Measurements from ENCODE around the gene MTMR1. TPM values are rescaled to one million over a fixed set of nuclear protein-coding genes. Genes with fewer than 3 reads are reported as not detected.
A peak's percentile ranks its signal among the peaks of the same experiment; 100 is the strongest.

Gene MTMR1
- total and polyA plus RNA-seq, 5 donors from 2014 or later = 17.9 to 61.1 (median 27.9) TPM

DNA sequence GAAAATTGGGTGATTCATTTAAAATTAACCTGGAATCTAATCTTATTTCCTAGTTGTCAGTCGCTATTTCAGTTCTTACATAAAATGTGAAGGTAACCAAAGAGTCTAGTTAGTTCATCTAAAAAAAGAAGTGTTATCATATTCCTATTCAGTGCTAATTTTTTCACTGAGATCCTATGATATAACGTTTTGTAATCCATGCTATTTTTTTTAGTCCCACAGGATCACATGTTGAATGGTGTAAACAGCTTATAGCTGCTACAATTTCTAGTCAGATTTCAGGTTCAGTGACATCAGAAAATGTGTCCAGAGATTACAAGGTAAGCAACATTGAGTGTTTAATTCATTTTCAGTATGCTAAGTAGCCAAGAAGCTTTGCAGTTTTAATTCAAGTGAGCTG, 5.8 kb downstream of the MTMR1 start:
- no peak for DNase-seq
- H3K27me3 Mint-ChIP-seq = no peaks in the 10 kb centered on the region
- H3K9me3 ChIP-seq (ENCODE audit: control insufficient read depth in 2 of 2, low read length in 2 of 2) = no peaks in the 10 kb centered on the region
- peaks cover 23% of the 10 kb centered on the region for H3K36me3 ChIP-seq (ENCODE audit: control insufficient read depth, insufficient read depth, low read length)
- H3K27me3 ChIP-seq (ENCODE audit: control insufficient read depth, insufficient read depth, low read length) = no peaks in the 10 kb centered on the region
- no peak overlapping the region for H3K4me3 Mint-ChIP-seq
- H3K27ac Mint-ChIP-seq = no peak overlapping the region
- peaks cover 18 to 74% (median 47%) of the 10 kb centered on the region in 4 donors for H3K4me1 Mint-ChIP-seq
- H3K4me3 ChIP-seq (ENCODE audit: low read depth, low read length) = no peak overlapping the region
- H3K9me3 Mint-ChIP-seq = peaks cover 0 to 1% (median 0%) of the 10 kb centered on the region in 7 donors
- peaks cover 40% of the 10 kb centered on the region for H3K4me1 ChIP-seq (ENCODE audit: control insufficient read depth, insufficient read depth, low read length, poor library complexity, severe bottlenecking)
- no peak overlapping the region for H3K27ac ChIP-seq (ENCODE audit: insufficient read depth, low read length, poor library complexity, severe bottlenecking)
- ATAC-seq (ENCODE audit: low read depth in 2 of 2) = no peak
- H3K36me3 Mint-ChIP-seq = peaks cover 13% of the 10 kb centered on the region

DNA sequence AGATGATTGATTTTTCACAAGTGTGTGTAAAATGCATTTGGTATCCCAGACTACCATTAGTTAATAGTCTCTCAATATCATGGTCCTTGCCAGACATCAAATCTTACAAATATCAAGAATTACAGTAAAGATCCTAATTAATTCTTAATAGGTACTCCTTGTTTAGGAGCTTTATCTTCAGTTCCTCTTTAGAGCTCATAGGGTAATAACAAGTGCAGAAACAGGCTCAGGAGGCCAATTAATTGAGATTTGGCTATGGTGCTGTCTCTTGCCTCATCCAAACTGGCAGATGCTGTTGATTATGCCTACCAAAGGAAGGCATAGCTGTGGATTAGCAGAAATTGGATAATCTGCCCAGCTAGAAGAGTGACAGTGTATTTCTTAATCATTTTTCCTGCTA, 6.9 kb downstream of the MTMR1 start:
- H3K36me3 Mint-ChIP-seq = peaks cover 21% of the 10 kb centered on the region
- H3K9me3 ChIP-seq (ENCODE audit: control insufficient read depth in 2 of 2, low read length in 2 of 2) = no peaks in the 10 kb centered on the region
- H3K4me1 ChIP-seq (ENCODE audit: control insufficient read depth, insufficient read depth, low read length, poor library complexity, severe bottlenecking) = peaks cover 29% of the 10 kb centered on the region
- no peak overlapping the region for H3K27ac Mint-ChIP-seq
- H3K27me3 ChIP-seq (ENCODE audit: control insufficient read depth, insufficient read depth, low read length) = no peaks in the 10 kb centered on the region
- no peak for ATAC-seq (ENCODE audit: low read depth in 2 of 2)
- H3K4me3 Mint-ChIP-seq = no peak overlapping the region
- no peak for DNase-seq
- H3K27me3 Mint-ChIP-seq = no peaks in the 10 kb centered on the region
- peaks cover 11 to 75% (median 44%) of the 10 kb centered on the region in 4 donors for H3K4me1 Mint-ChIP-seq
- H3K36me3 ChIP-seq (ENCODE audit: control insufficient read depth, insufficient read depth, low read length) = peaks cover 27% of the 10 kb centered on the region
- peaks cover 0 to 1% (median 0%) of the 10 kb centered on the region in 7 donors for H3K9me3 Mint-ChIP-seq
- no peak overlapping the region for H3K4me3 ChIP-seq (ENCODE audit: low read depth, low read length)
- no peak overlapping the region for H3K27ac ChIP-seq (ENCODE audit: insufficient read depth, low read length, poor library complexity, severe bottlenecking)

DNA sequence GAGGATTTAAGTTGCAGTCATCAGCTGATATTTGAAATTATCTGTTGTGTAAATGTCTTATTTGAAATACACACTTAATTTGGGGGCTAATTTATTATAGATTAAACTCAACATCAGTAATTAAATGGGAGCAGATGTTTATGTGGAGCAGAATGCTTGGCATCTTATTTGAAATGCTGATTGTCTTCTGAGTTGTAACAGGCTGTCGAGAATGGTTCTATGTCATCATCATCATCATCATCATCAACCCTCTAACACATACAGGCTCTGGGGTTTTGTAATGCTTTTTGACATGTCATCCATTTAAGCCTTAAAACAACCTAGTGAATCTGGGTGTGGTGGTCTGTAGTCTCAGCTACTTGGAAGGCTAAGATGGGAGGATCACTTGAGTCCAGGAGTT, 8.2 kb downstream of the MTMR1 start:
- no peak overlapping the region for H3K27ac ChIP-seq (ENCODE audit: insufficient read depth, low read length, poor library complexity, severe bottlenecking)
- peaks cover 10 to 73% (median 39%) of the 10 kb centered on the region in 4 donors for H3K4me1 Mint-ChIP-seq
- peaks cover 16% of the 10 kb centered on the region for H3K4me1 ChIP-seq (ENCODE audit: control insufficient read depth, insufficient read depth, low read length, poor library complexity, severe bottlenecking)
- H3K9me3 ChIP-seq (ENCODE audit: control insufficient read depth in 2 of 2, low read length in 2 of 2) = no peaks in the 10 kb centered on the region
- DNase-seq = no peak
- H3K27me3 ChIP-seq (ENCODE audit: control insufficient read depth, insufficient read depth, low read length) = no peaks in the 10 kb centered on the region
- H3K9me3 Mint-ChIP-seq = peaks cover 0 to 1% (median 0%) of the 10 kb centered on the region in 7 donors
- peaks cover 25% of the 10 kb centered on the region for H3K36me3 Mint-ChIP-seq
- no peak overlapping the region for H3K4me3 ChIP-seq (ENCODE audit: low read depth, low read length)
- H3K36me3 ChIP-seq (ENCODE audit: control insufficient read depth, insufficient read depth, low read length) = peaks cover 31% of the 10 kb centered on the region
- no peak overlapping the region for H3K27ac Mint-ChIP-seq
- H3K4me3 Mint-ChIP-seq = no peak overlapping the region
- H3K27me3 Mint-ChIP-seq = no peaks in the 10 kb centered on the region
- ATAC-seq (ENCODE audit: low read depth in 2 of 2) = no peak

DNA sequence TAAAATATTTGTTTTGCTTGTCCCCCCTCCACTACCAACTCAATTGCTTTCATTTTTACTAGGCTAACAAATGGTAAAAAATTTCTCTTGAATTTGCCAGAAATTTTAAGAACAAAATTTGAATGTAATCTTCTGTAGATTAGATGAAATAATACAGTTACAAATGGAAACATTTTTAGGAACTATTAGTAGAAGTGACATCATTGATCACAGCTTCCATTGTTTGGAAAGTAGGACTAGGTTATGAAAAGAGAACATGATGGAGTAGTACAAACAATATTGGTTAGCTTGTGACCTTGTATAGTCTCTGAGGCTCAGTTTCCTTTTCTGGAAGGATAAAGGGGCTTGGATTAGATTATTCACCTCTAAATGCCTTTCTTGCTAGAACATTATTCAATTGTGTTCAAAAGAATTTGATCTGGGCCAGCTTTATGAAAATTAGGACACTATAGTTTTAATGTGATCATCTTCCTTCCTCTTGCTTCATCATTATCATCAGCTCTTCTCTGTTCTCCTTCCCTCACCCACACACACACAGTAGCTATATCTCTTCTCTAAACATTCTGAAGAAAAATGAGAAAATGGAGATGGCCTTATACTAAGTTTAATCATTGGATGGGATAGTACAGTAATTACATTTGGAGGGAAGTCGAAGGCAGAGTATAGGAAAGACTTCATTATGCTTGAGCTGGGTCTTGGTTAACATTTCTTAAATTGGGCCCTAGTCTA, 9.9 kb downstream of the MTMR1 start:
- Histone ChIP-seq H3K9me3 (ENCODE audit: control insufficient read depth in 2 of 2, low read length in 2 of 2) (no peaks in the 10 kb centered on the region), H3K27me3 (ENCODE audit: control insufficient read depth, insufficient read depth, low read length) (no peaks in the 10 kb centered on the region), H3K4me1 (ENCODE audit: control insufficient read depth, insufficient read depth, low read length, poor library complexity, severe bottlenecking) (peaks cover 4% of the 10 kb centered on the region), H3K27ac (ENCODE audit: insufficient read depth, low read length, poor library complexity, severe bottlenecking) (peak overlapping the region; percentile 33), H3K36me3 (ENCODE audit: control insufficient read depth, insufficient read depth, low read length) (peaks cover 39% of the 10 kb centered on the region), H3K4me3 (ENCODE audit: low read depth, low read length) (no peak overlapping the region)
- Mint-ChIP-seq H3K36me3 (peaks cover 22% of the 10 kb centered on the region), H3K4me1 (peaks cover 5 to 70% (median 36%) of the 10 kb centered on the region in 4 donors), H3K27me3 (no peaks in the 10 kb centered on the region), H3K4me3 (no peak overlapping the region), H3K9me3 (peaks cover 0 to 3% (median 0%) of the 10 kb centered on the region in 7 donors), H3K27ac (no peak overlapping the region)
- no peak for ATAC-seq (ENCODE audit: low read depth in 2 of 2)
- no peak for DNase-seq

DNA sequence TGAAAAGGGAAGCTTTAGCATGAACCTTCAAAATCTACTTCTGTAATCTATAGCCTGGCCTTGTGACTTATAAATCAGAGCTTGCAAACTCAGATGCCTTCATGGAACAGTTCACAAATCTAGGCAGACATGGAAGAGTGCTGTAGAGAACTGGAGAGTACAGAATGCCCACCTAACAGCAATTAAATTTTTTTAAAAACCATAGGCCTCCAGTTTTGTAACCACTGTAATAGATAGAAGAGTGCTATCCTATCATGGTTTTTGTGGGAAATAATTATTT, 10.4 kb downstream of the MTMR1 start:
- peaks cover 22% of the 10 kb centered on the region for H3K36me3 Mint-ChIP-seq
- no peaks in the 10 kb centered on the region for H3K27me3 ChIP-seq (ENCODE audit: control insufficient read depth, insufficient read depth, low read length)
- H3K36me3 ChIP-seq (ENCODE audit: control insufficient read depth, insufficient read depth, low read length) = peaks cover 41% of the 10 kb centered on the region
- no peaks in the 10 kb centered on the region for H3K27me3 Mint-ChIP-seq
- H3K4me1 ChIP-seq (ENCODE audit: control insufficient read depth, insufficient read depth, low read length, poor library complexity, severe bottlenecking) = peaks cover 4% of the 10 kb centered on the region
- H3K4me1 Mint-ChIP-seq = peaks cover 5 to 72% (median 36%) of the 10 kb centered on the region in 4 donors
- H3K4me3 Mint-ChIP-seq = no peak overlapping the region
- ATAC-seq (ENCODE audit: low read depth in 2 of 2) (no peak), DNase-seq (no peak)
- H3K9me3 ChIP-seq (ENCODE audit: control insufficient read depth in 2 of 2, low read length in 2 of 2) = no peaks in the 10 kb centered on the region
- H3K27ac ChIP-seq (ENCODE audit: insufficient read depth, low read length, poor library complexity, severe bottlenecking) = no peak overlapping the region
- no peak overlapping the region for H3K4me3 ChIP-seq (ENCODE audit: low read depth, low read length)
- no peak overlapping the region for H3K27ac Mint-ChIP-seq
- peaks cover 0 to 3% (median 0%) of the 10 kb centered on the region in 7 donors for H3K9me3 Mint-ChIP-seq

DNA sequence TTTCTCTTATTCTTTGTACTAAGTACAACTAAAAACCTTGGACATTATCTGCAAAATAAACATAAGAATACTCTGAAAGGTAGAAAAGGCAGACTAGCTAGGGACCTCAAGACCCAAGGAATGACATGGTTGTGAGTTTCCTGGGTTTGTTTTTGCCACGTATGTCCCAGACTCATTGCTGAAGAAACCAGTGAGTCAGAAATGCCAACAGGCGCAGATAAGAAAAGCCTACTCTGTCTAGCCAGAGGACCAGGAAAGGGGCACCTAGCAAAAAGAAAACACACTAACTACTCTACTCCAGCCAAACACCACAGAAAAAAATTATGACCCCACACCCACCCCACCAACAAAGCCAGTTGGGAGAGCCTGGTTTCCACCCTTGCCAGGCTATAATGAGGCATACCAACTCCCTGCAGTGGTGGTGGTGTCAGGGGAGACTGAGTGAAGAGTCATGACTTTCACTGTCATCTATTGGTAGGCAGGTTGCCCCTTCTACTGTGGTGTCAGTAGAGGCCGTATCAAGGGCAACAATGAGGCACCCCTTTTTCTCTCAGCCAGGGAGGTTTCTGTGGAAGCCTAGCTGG, 10.9 kb downstream of the MTMR1 start:
- Mint-ChIP-seq H3K4me3 (peak overlapping the region in 1 of 4 donors; percentile 41), H3K27ac (peak overlapping the region in 1 of 3 donors; percentile 1), H3K4me1 (peaks cover 5 to 70% (median 36%) of the 10 kb centered on the region in 4 donors), H3K27me3 (no peaks in the 10 kb centered on the region), H3K36me3 (peaks cover 23% of the 10 kb centered on the region), H3K9me3 (peaks cover 0 to 3% (median 0%) of the 10 kb centered on the region in 7 donors)
- Histone ChIP-seq H3K4me1 (ENCODE audit: control insufficient read depth, insufficient read depth, low read length, poor library complexity, severe bottlenecking) (peaks cover 5% of the 10 kb centered on the region), H3K27me3 (ENCODE audit: control insufficient read depth, insufficient read depth, low read length) (no peaks in the 10 kb centered on the region), H3K9me3 (ENCODE audit: control insufficient read depth in 2 of 2, low read length in 2 of 2) (no peaks in the 10 kb centered on the region), H3K27ac (ENCODE audit: insufficient read depth, low read length, poor library complexity, severe bottlenecking) (no peak overlapping the region), H3K36me3 (ENCODE audit: control insufficient read depth, insufficient read depth, low read length) (peaks cover 45% of the 10 kb centered on the region), H3K4me3 (ENCODE audit: low read depth, low read length) (no peak overlapping the region)
- no peak for DNase-seq
- ATAC-seq (ENCODE audit: low read depth in 2 of 2) = no peak

DNA sequence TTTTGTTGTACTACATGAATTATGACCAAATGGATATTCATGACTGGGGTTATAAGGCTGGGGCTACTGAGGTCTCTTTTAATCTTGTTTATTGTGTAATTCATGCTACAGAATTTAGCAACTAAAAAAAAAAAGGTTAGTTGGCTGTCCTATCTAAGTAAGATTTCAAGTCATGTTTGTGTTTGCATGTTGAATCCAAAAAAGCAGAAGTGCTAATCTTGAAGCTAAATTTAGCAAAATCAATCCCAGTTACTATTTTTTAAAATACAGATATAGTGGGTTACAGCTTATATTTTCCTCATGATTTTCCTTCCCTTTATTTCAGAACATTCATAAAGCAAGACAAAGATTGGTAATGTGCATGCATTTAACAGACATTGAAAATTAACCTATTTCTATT, 19.4 kb downstream of the MTMR1 start:
- peak overlapping the region; percentile 5 for H3K27ac ChIP-seq (ENCODE audit: insufficient read depth, low read length, poor library complexity, severe bottlenecking)
- Mint-ChIP-seq H3K9me3 (peaks cover 0 to 2% (median 0%) of the 10 kb centered on the region in 7 donors), H3K27ac (no peak overlapping the region), H3K27me3 (no peaks in the 10 kb centered on the region), H3K4me1 (peaks cover 4 to 59% (median 32%) of the 10 kb centered on the region in 4 donors), H3K36me3 (peaks cover 5% of the 10 kb centered on the region), H3K4me3 (no peak overlapping the region)
- ATAC-seq (ENCODE audit: low read depth in 2 of 2) (no peak), DNase-seq (no peak)
- peaks cover 7% of the 10 kb centered on the region for H3K4me1 ChIP-seq (ENCODE audit: control insufficient read depth, insufficient read depth, low read length, poor library complexity, severe bottlenecking)
- no peak overlapping the region for H3K4me3 ChIP-seq (ENCODE audit: low read depth, low read length)
- H3K27me3 ChIP-seq (ENCODE audit: control insufficient read depth, insufficient read depth, low read length) = no peaks in the 10 kb centered on the region
- H3K36me3 ChIP-seq (ENCODE audit: control insufficient read depth, insufficient read depth, low read length) = peaks cover 23% of the 10 kb centered on the region
- no peaks in the 10 kb centered on the region for H3K9me3 ChIP-seq (ENCODE audit: control insufficient read depth in 2 of 2, low read length in 2 of 2)

DNA sequence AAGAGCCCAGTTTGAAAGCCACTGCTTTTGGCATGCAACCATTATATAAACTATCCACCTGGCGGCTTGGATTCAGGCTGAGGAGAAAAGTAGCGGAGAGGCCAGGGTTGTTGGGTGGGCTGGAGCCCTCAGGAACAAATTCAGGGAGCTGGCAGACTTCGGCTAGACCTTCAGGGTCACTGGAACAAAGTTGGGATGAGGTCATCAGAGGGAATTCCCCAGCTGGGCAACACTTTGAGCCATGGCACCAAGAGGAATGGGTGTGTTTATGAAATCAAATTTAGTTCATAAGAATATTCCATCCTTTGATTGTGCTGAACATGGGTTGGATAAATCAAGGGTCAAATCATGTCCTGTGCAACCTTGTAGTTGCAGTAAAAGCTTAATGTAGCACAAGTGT, 22.0 kb downstream of the MTMR1 start:
- H3K4me3 Mint-ChIP-seq = no peak overlapping the region
- H3K27me3 Mint-ChIP-seq = no peaks in the 10 kb centered on the region
- DNase-seq = no peak
- H3K27ac Mint-ChIP-seq = peak overlapping the region in 2 of 3 donors; percentile 53 to 85
- H3K4me3 ChIP-seq (ENCODE audit: low read depth, low read length) = no peak overlapping the region
- H3K4me1 Mint-ChIP-seq = peaks cover 4 to 45% (median 30%) of the 10 kb centered on the region in 4 donors
- H3K9me3 ChIP-seq (ENCODE audit: control insufficient read depth in 2 of 2, low read length in 2 of 2) = no peaks in the 10 kb centered on the region
- H3K27me3 ChIP-seq (ENCODE audit: control insufficient read depth, insufficient read depth, low read length) = no peaks in the 10 kb centered on the region
- no peak overlapping the region for H3K27ac ChIP-seq (ENCODE audit: insufficient read depth, low read length, poor library complexity, severe bottlenecking)
- peaks cover 4% of the 10 kb centered on the region for H3K4me1 ChIP-seq (ENCODE audit: control insufficient read depth, insufficient read depth, low read length, poor library complexity, severe bottlenecking)
- H3K36me3 Mint-ChIP-seq = no peaks in the 10 kb centered on the region
- peaks cover 21% of the 10 kb centered on the region for H3K36me3 ChIP-seq (ENCODE audit: control insufficient read depth, insufficient read depth, low read length)
- ATAC-seq (ENCODE audit: low read depth in 2 of 2) = no peak
- H3K9me3 Mint-ChIP-seq = peaks cover 0 to 1% (median 0%) of the 10 kb centered on the region in 7 donors

Data from CD4-positive, CD25-positive, alpha-beta regulatory T cell (primary cell).